ENCODE results near the gene TRIM44. TPM values are rescaled to one million over a fixed set of nuclear protein-coding genes. Genes with fewer than 3 reads are reported as not detected.
A peak's percentile ranks its signal among the peaks of the same experiment; 100 is the strongest.

The TRIM44 gene
- total RNA-seq, 1 donor from 2014 or later, result 68.7 TPM

GRCh38 chr11:35735411-35735810 lies 72.8 kb downstream of the TRIM44 start:
- peaks cover 2% of the 10 kb centered on the region for H3K4me1 Mint-ChIP-seq (ENCODE audit: low read depth)
- H3K27me3 Mint-ChIP-seq (ENCODE audit: low read depth), result no peaks in the 10 kb centered on the region
- H3K9me3 Mint-ChIP-seq (ENCODE audit: low read depth), result peaks cover 4% of the 10 kb centered on the region
- H3K36me3 Mint-ChIP-seq (ENCODE audit: low read depth), result peaks cover 20% of the 10 kb centered on the region
- H3K4me3 Mint-ChIP-seq (ENCODE audit: unreplicated experiment), result no peak overlapping the region
- DNase-seq (ENCODE audit: low spot score), result no peak
- TF ChIP-seq CTCF (IDR thresholded peaks at IDR 0.05), result no peak
- H3K27ac Mint-ChIP-seq (ENCODE audit: unreplicated experiment), result no peak overlapping the region

GRCh38 chr11:35735903-35736302 lies 73.3 kb downstream of the TRIM44 start:
- Mint-ChIP-seq H3K4me3 (ENCODE audit: unreplicated experiment) (no peak overlapping the region), H3K4me1 (ENCODE audit: low read depth) (peaks cover 2% of the 10 kb centered on the region), H3K27ac (ENCODE audit: unreplicated experiment) (no peak overlapping the region), H3K9me3 (ENCODE audit: low read depth) (peaks cover 4% of the 10 kb centered on the region), H3K27me3 (ENCODE audit: low read depth) (no peaks in the 10 kb centered on the region), H3K36me3 (ENCODE audit: low read depth) (peaks cover 19% of the 10 kb centered on the region)
- TF ChIP-seq CTCF (IDR thresholded peaks at IDR 0.05), result no peak
- no peak for DNase-seq (ENCODE audit: low spot score)

- H3K4me3 Mint-ChIP-seq (ENCODE audit: unreplicated experiment), result no peak overlapping the region
- H3K36me3 Mint-ChIP-seq (ENCODE audit: low read depth), result peaks cover 18% of the 10 kb centered on the region
- TF ChIP-seq CTCF (IDR thresholded peaks at IDR 0.05), result no peak
- peaks cover 2% of the 10 kb centered on the region for H3K4me1 Mint-ChIP-seq (ENCODE audit: low read depth)
- H3K27ac Mint-ChIP-seq (ENCODE audit: unreplicated experiment), result no peak overlapping the region
- DNase-seq (ENCODE audit: low spot score), result no peak
- no peaks in the 10 kb centered on the region for H3K27me3 Mint-ChIP-seq (ENCODE audit: low read depth)
- H3K9me3 Mint-ChIP-seq (ENCODE audit: low read depth), result peaks cover 4% of the 10 kb centered on the region
Observed at GRCh38 chr11:35736952-35737351, 74.4 kb downstream of the TRIM44 start.

GRCh38 chr11:35740061-35740799 lies 77.7 kb downstream of the TRIM44 start:
- TF ChIP-seq CTCF (IDR thresholded peaks at IDR 0.05), result no peak
- peaks cover 23% of the 10 kb centered on the region for H3K36me3 Mint-ChIP-seq (ENCODE audit: low read depth)
- H3K9me3 Mint-ChIP-seq (ENCODE audit: low read depth), result no peaks in the 10 kb centered on the region
- H3K4me1 Mint-ChIP-seq (ENCODE audit: low read depth), result peaks cover under 1% of the 10 kb centered on the region
- no peaks in the 10 kb centered on the region for H3K27me3 Mint-ChIP-seq (ENCODE audit: low read depth)
- H3K4me3 Mint-ChIP-seq (ENCODE audit: unreplicated experiment), result no peak overlapping the region
- H3K27ac Mint-ChIP-seq (ENCODE audit: unreplicated experiment), result peak overlapping the region; percentile 34
- no peak for DNase-seq (ENCODE audit: low spot score)

GRCh38 chr11:35742707-35743454 lies 80.3 kb downstream of the TRIM44 start:
- no peak for DNase-seq (ENCODE audit: low spot score)
- Mint-ChIP-seq H3K27me3 (ENCODE audit: low read depth) (no peaks in the 10 kb centered on the region), H3K4me1 (ENCODE audit: low read depth) (peaks cover 24% of the 10 kb centered on the region), H3K36me3 (ENCODE audit: low read depth) (peaks cover 16% of the 10 kb centered on the region), H3K27ac (ENCODE audit: unreplicated experiment) (no peak overlapping the region), H3K4me3 (ENCODE audit: unreplicated experiment) (no peak overlapping the region), H3K9me3 (ENCODE audit: low read depth) (no peaks in the 10 kb centered on the region)
- no peak for TF ChIP-seq CTCF (IDR thresholded peaks at IDR 0.05)
